A549 (cell line): ENCODE results near the gene CERS6.

Experiments
- CTCF ChIP-seq: fragments of >200 bp; sonication (Bioruptor Twin); formaldehyde crosslinking; IDR thresholded peaks from 3 replicates; pipeline ENCODE4 v1.5.1; 2016
- FOSL2 ChIP-seq, 2 experiments: fragments of 450-650 bp in 1 of 2; fragments of >200 bp in 1 of 2; sonication (Bioruptor Twin) in 1 of 2; formaldehyde crosslinking; IDR thresholded peaks; 2 replicates each; pipeline versions ENCODE4 v1.5.0 to v1.6.1; 2016 to 2020; ENCODE audit warnings: mild to moderate bottlenecking in 1 of 2, moderate library complexity in 1 of 2
- MAX ChIP-seq: IDR thresholded peaks from 2 replicates; pipeline ENCODE4 v1.6.1; 2012
- NFE2L2 ChIP-seq: fragments of 150-350 bp; conservative IDR thresholded peaks from 2 replicates; pipeline ENCODE4 v1.6.1; 2014; ENCODE audit warnings: low read length
- SMC3 ChIP-seq: fragments of >200 bp; sonication (Bioruptor Twin); formaldehyde crosslinking; IDR thresholded peaks from 3 replicates; pipeline ENCODE4 v1.6.1; 2018; ENCODE audit warnings: inconsistent platforms

- TF ChIP-seq NFE2L2 = no peak
- TF ChIP-seq FOSL2 (IDR thresholded peaks at IDR 0.05) = no peak
- TF ChIP-seq FOSL2 (CRISPR knock-in tag; IDR thresholded peaks at IDR 0.05) = no peak
- no peak for TF ChIP-seq SMC3
- TF ChIP-seq MAX = no peak
- TF ChIP-seq CTCF = no peak
Measured at GRCh38 chr2:168633200-168633599, 177.1 kb downstream of the CERS6 start.
